Subcutaneous abdominal adipose tissue (tissue), 5 donors: ENCODE measurements around the gene TTPAL.

Experiments
- H3K27ac ChIP-seq: one replicate; pipeline ENCODE4 v1.7.0; 2013; ENCODE audit warnings: low read depth, mild to moderate bottlenecking, inconsistent platforms, low read length, moderate library complexity
- H3K27me3 ChIP-seq, 5 donors: one replicate each; pipeline ENCODE4 v1.7.0; 2013; ENCODE audit warnings: low read length in 5 of 5, inconsistent platforms in 1 of 5; ENCODE audit not compliant: control insufficient read depth in 5 of 5, insufficient read depth in 4 of 5
- H3K36me3 ChIP-seq, 5 donors: one replicate each; pipeline ENCODE4 v1.7.0; 2013; ENCODE audit warnings: low read length in 5 of 5; ENCODE audit not compliant: control insufficient read depth in 5 of 5, insufficient read depth in 5 of 5
- H3K4me1 ChIP-seq, 5 donors: one replicate each; pipeline ENCODE4 v1.7.0; 2013; ENCODE audit warnings: low read length in 5 of 5, mild to moderate bottlenecking in 3 of 5, moderate library complexity in 1 of 5; ENCODE audit not compliant: control insufficient read depth in 5 of 5, insufficient read depth in 5 of 5
- H3K4me3 ChIP-seq, 5 donors: one replicate each; pipeline ENCODE4 v1.7.0; 2013; ENCODE audit warnings: low read length in 5 of 5, low read depth in 1 of 5
- H3K9ac ChIP-seq, 5 donors: one replicate each; pipeline ENCODE4 v1.7.0; 2013; ENCODE audit warnings: low read length in 5 of 5, mild to moderate bottlenecking in 4 of 5, moderate library complexity in 3 of 5
- H3K9me3 ChIP-seq, 5 donors: one replicate each; pipeline ENCODE4 v1.7.0; 2013; ENCODE audit warnings: low read length in 5 of 5; ENCODE audit not compliant: control insufficient read depth in 5 of 5
- donor health status: healthy.
- donor health status: healthy.
- donor health status: healthy.
- donor health status: healthy.
- donor health status: healthy.

Gene TTPAL, protein sequence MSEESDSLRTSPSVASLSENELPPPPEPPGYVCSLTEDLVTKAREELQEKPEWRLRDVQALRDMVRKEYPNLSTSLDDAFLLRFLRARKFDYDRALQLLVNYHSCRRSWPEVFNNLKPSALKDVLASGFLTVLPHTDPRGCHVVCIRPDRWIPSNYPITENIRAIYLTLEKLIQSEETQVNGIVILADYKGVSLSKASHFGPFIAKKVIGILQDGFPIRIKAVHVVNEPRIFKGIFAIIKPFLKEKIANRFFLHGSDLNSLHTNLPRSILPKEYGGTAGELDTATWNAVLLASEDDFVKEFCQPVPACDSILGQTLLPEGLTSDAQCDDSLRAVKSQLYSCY

DNA sequence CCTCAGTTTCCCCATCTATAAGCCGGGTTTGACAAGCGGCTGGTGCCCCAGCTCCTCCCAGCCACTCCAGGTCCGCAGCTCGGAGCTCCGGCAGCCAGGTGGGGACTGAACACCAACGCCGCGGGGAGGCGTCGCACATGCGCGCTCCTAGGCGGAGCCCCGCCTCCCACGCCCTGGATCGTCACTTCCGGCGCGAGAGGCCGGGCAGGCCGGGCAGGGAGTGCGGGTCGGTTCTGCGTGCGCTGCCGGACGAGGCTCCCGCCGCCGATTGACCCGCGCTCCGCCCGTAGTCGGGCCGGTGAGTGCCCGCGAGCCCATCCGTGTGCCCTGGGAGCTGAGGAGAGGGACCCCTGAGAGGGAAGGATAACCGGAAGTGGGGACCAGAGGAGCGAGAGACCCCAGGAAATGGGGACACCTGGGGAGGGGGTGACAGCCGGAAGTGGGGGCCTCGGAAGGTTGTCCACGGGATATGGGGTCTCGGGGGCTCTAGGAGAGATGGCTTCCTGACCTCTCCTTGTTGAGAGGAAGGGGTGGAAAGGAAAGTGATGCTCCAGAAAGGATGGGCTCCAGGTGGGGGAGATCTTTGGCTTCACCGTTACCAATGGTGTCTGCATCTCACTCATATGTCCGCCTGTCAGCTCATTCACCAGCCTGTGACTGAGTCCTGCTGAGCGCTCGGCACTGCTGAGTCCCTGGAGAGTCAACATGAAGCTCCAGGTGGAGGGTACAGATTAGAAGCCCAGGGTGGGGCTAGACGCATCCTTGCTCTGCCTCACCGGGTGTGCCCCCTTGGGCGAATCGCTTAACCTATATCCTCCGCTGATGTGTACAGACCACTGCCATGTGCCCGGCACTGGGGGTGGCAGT is at the start of gene TTPAL:
Gene TTPAL, plus strand, starts transcription at position 181 of the 867 bp plus-strand sequence. CDS start 4,126 bp downstream, outside the sequence.
- Histone ChIP-seq H3K27me3 (no peaks in the 10 kb centered on the region), H3K9ac (peak within 1 kb of the TSS; percentile 51 to 90 (median 83)), H3K9me3 (no peaks in the 10 kb centered on the region), H3K4me3 (peak within 1 kb of the TSS; percentile 65 to 81 (median 72)), H3K27ac (peak within 1 kb of the TSS; percentile 83), H3K36me3 (peaks cover 0 to 13% (median 10%) of the 10 kb centered on the region in 5 donors), H3K4me1 (peaks cover 0 to 26% (median 20%) of the 10 kb centered on the region in 5 donors)

DNA sequence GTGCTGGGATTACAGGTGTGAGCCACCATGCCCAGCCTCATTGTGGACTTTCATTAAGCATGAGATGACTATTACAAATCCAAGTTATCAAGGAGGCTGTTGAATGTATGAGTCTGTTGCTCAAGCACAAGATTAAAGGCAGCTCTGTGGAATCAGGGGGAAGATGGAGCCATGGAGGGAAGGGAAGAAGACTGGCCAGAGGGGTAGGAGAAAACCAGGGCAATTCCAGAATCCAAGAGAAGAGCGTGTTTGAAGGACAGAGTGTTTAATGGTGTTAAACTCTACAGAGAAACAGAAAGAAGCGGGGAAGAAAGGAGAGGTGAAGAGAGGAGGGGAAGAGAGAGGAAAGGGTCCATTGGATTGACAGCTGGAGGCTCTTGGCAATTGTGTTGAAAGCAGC is 49.8 kb upstream of the TTPAL start:
- no peak overlapping the region for H3K4me3 ChIP-seq
- H3K27ac ChIP-seq: no peak overlapping the region
- H3K9me3 ChIP-seq: no peaks in the 10 kb centered on the region
- no peaks in the 10 kb centered on the region for H3K36me3 ChIP-seq
- peaks cover 9 to 18% (median 12%) of the 10 kb centered on the region in 5 donors for H3K27me3 ChIP-seq
- H3K9ac ChIP-seq: no peak overlapping the region
- H3K4me1 ChIP-seq: no peaks in the 10 kb centered on the region

DNA sequence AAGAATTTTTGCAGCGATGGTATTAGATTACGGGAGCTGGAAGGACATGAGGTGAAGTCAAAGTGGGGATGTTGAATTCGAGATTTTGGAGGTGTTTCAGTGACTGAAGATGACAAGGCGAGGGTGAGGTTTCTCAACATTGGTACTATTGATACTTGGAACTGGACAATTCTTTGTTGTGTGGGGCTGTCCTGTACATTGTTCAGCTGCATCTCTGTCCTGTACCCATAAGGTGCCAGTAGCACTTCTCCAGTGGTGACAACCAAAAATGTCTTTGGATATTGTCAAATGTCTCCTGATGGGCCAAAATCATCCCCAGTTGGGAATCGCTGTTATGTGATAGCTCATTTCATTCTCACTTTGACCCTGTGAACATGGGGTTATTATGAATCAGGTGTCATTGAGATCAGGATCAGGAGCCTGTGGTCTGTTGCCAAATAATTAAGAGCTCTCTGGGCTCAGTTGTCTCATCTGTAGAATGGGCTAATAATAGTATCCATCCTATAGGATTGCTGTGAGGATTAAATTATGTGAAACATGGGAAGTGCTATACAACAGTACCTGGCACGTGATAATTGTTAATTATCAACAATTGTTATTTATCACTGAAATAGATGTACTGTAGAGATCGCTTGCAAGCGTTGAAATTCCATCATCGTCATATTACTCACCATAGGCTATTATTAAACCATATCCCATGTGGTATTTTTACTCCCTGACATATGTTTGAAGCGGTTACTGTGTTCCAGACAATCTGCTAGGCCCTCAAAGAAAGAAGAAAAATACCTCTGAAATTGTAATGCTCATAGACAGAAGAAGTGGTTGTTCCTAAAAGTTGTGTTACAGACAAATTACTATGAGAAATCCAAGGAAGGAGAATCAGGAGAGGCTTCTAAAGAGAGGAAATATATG is 48.5 kb upstream of the TTPAL start:
- Histone ChIP-seq H3K27me3 (peaks cover 9 to 21% (median 16%) of the 10 kb centered on the region in 5 donors), H3K9me3 (no peaks in the 10 kb centered on the region), H3K9ac (no peak overlapping the region), H3K4me3 (no peak overlapping the region), H3K27ac (no peak overlapping the region), H3K36me3 (no peaks in the 10 kb centered on the region), H3K4me1 (no peaks in the 10 kb centered on the region)

DNA sequence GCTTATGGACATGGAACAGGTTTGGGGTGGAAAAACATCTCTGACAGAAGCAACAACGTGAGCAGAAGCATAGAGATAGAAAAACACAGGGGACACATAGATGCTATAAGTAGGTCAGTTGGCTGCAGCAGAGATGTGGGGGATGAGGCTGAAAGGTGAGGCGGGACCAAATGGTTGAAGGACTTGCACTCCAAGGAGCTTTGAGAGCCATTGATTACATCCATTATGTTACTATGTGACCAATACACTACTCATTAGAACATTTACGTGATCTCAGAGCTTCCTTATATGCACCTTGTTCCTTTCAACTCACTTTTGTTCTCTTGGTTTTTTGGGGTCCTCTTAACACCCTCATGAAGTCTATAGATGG is 47.9 kb upstream of the TTPAL start:
- H3K9ac ChIP-seq: no peak overlapping the region
- no peaks in the 10 kb centered on the region for H3K9me3 ChIP-seq
- no peak overlapping the region for H3K4me3 ChIP-seq
- H3K27me3 ChIP-seq: peaks cover 9 to 21% (median 15%) of the 10 kb centered on the region in 5 donors
- H3K27ac ChIP-seq: no peak overlapping the region
- H3K36me3 ChIP-seq: no peaks in the 10 kb centered on the region
- no peaks in the 10 kb centered on the region for H3K4me1 ChIP-seq

DNA sequence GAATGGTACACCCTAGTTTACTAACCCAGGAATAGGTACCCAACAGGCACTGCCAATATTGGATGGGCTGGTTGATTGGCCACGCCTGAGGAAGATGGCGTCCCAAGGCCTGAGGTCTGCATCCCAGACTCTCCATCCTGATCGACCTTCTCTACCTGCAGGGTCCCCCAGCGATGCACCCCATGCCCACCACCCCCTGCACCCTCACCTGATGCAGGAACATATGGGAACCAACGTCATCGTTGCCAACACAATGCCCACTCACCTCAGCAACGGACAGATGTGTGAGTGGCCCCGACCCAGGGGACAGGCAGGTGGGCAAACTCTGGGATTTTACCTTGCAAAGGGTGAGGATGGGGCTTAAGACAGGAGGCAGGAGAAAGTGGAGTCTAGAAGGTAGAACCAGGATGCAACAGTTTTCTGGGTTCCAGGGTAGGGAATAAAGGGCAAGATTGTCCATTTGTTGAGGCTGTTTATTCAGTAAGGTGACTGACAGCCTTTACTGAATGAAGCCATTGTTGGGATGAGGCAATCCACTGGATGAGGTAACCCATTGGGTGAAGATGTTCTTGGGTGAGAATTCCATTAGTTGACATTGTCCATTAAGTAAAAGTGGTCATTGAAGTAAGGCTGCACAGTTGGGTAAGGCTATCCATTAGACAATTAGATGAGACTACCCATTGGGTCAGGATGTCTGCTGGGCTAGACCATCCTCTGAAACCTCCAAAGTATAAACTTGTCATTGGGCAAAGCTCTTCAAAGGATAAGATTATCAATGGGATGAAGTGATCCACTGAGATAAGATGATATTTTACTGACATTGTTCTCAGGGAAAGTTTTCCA is 47.3 kb upstream of the TTPAL start:
- no peaks in the 10 kb centered on the region for H3K36me3 ChIP-seq
- no peak overlapping the region for H3K27ac ChIP-seq
- H3K4me3 ChIP-seq: no peak overlapping the region
- peaks cover 7 to 19% (median 14%) of the 10 kb centered on the region in 5 donors for H3K27me3 ChIP-seq
- no peaks in the 10 kb centered on the region for H3K4me1 ChIP-seq
- H3K9ac ChIP-seq: no peak overlapping the region
- no peaks in the 10 kb centered on the region for H3K9me3 ChIP-seq

DNA sequence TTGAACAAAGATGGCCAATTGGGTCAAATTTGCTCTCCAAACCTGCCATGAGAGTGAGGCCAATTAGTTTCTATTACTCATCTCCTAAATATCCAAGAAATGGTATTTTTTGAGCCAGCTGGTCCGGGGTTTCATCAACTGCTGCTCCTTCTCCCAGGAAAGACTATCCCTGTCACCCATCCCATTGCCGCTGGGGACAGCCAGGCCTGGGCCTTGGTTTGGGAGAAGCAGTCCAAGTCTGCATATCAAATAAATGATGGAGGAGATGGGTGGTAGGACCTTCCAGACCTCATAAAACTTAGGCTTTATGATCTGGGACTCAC is 46.7 kb upstream of the TTPAL start:
- H3K4me3 ChIP-seq: no peak overlapping the region
- H3K27me3 ChIP-seq: peaks cover under 1 to 18% (median 11%) of the 10 kb centered on the region in 5 donors
- H3K9ac ChIP-seq: no peak overlapping the region
- no peaks in the 10 kb centered on the region for H3K36me3 ChIP-seq
- H3K27ac ChIP-seq: no peak overlapping the region
- H3K9me3 ChIP-seq: no peaks in the 10 kb centered on the region
- no peaks in the 10 kb centered on the region for H3K4me1 ChIP-seq

DNA sequence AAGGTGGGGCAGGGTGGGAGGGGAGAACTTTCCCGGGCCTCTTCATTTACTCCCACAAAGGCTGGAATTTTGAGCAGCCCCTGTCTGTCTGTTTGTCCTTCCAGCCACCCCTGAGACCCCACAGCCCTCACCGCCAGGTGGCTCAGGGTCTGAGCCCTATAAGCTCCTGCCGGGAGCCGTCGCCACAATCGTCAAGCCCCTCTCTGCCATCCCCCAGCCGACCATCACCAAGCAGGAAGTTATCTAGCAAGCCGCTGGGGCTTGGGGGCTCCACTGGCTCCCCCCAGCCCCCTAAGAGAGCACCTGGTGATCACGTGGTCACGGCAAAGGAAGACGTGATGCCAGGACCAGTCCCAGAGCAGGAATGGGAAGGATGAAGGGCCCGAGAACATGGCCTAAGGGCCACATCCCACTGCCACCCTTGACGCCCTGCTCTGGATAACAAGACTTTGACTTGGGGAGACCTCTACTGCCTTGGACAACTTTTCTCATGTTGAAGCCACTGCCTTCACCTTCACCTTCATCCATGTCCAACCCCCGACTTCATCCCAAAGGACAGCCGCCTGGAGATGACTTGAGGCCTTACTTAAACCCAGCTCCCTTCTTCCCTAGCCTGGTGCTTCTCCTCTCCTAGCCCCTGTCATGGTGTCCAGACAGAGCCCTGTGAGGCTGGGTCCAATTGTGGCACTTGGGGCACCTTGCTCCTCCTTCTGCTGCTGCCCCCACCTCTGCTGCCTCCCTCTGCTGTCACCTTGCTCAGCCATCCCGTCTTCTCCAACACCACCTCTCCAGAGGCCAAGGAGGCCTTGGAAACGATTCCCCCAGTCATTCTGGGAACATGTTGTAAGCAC is 46.0 kb upstream of the TTPAL start:
- no peaks in the 10 kb centered on the region for H3K4me1 ChIP-seq
- no peaks in the 10 kb centered on the region for H3K9me3 ChIP-seq
- no peak overlapping the region for H3K4me3 ChIP-seq
- H3K27ac ChIP-seq: no peak overlapping the region
- peaks cover 0 to 11% (median 7%) of the 10 kb centered on the region in 5 donors for H3K27me3 ChIP-seq
- H3K9ac ChIP-seq: no peak overlapping the region
- no peaks in the 10 kb centered on the region for H3K36me3 ChIP-seq

DNA sequence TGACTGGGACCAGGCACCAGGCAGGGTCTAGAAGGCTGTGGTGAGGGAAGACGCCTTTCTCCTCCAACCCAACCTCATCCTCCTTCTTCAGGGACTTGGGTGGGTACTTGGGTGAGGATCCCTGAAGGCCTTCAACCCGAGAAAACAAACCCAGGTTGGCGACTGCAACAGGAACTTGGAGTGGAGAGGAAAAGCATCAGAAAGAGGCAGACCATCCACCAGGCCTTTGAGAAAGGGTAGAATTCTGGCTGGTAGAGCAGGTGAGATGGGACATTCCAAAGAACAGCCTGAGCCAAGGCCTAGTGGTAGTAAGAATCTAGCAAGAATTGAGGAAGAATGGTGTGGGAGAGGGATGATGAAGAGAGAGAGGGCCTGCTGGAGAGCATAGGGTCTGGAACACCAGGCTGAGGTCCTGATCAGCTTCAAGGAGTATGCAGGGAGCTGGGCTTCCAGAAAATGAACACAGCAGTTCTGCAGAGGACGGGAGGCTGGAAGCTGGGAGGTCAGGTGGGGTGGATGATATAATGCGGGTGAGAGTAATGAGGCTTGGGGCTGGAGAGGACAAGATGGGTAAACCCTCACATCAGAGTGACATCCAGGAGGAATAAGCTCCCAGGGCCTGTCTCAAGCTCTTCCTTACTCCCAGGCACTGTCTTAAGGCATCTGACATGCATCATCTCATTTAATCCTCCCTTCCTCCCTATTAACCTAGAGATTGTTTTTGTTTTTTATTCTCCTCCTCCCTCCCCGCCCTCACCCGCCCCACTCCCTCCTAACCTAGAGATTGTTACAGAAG is 45.2 kb upstream of the TTPAL start:
- H3K4me1 ChIP-seq: no peaks in the 10 kb centered on the region
- no peak overlapping the region for H3K4me3 ChIP-seq
- H3K9ac ChIP-seq: no peak overlapping the region
- H3K9me3 ChIP-seq: no peaks in the 10 kb centered on the region
- no peak overlapping the region for H3K27ac ChIP-seq
- H3K27me3 ChIP-seq: peaks cover 0 to 11% (median 7%) of the 10 kb centered on the region in 5 donors
- no peaks in the 10 kb centered on the region for H3K36me3 ChIP-seq
